Measurements from ENCODE around the gene CASP2.
A peak's percentile ranks its signal among the peaks of the same experiment; 100 is the strongest.

The CASP2 gene

DNA sequence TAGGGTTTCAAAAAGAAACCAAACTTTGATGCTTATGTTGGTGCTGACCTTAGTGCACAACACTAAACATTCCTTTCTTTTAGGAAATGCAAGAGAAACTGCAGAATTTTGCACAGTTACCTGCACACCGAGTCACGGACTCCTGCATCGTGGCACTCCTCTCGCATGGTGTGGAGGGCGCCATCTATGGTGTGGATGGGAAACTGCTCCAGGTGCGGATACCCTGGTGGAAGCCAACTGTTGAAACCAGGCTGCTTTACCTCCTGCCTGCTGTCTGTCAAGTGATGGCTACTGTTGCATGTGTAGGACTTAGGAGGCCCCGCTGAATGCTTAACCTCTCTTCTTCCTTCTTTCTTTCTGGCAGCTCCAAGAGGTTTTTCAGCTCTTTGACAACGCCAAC, 11.7 kb downstream of the CASP2 start:
- no peak overlapping the region for H3K4me3 ChIP-seq (ENCODE audit: low read depth, low read length)
- DNase-seq (ENCODE audit: low read depth): no peak
- TF ChIP-seq CTCF (IDR thresholded peaks at IDR 0.05; ENCODE audit: control insufficient read depth, extremely low read depth, insufficient read depth): peak; percentile 45; the same call in 1 of the 2 replicates

DNA sequence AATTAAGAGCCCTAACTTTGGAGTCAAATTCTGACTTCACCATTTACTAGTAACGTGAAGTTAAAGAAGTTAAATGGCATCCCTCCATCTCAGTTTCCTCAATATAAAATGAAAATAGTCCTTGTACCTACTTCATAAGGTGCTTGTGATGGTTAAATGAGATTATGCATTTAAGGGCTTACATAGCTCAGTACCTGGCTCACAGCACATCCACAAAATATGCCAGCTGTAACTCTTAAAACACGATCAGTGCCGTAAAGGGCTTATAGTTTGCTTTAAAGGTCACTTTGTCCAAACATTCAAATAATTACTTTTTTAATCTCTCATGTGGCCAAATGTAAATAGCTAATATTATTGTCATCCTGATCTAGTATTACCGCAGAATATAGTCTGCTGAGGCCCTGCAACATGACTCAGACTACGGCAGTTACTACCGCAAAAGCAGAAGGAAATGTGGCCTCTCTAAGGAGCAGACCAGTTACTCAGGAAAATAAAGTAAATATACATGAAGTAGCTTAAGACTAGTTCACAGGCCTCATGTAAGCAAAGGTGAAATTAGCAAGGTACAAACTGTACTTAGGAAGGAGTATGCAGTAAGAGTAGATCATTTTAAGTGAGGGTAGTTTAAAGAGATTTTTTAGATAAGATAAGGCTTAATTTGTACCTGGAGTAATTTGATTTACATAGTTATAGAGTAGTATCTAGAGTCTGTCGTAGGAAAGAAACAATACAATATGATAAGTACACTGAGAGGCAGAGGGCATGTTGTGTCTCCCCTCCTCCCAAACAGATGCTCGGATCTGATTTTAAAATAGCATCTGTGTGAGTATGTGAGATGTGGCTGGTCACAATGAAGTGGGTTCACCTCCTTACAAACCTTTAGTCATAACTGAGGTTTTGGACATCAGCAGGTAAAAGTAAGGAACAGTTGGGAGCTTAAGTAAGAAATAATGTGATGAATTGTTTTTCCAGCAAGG, 13.1 kb downstream of the CASP2 start:
- DNase-seq (ENCODE audit: low read depth): peak; percentile 85
- H3K4me3 ChIP-seq (ENCODE audit: low read depth, low read length): no peak overlapping the region; the same call in 1 of the 2 replicates
- no peak for TF ChIP-seq CTCF (IDR thresholded peaks at IDR 0.05; ENCODE audit: control insufficient read depth, extremely low read depth, insufficient read depth)

DNA sequence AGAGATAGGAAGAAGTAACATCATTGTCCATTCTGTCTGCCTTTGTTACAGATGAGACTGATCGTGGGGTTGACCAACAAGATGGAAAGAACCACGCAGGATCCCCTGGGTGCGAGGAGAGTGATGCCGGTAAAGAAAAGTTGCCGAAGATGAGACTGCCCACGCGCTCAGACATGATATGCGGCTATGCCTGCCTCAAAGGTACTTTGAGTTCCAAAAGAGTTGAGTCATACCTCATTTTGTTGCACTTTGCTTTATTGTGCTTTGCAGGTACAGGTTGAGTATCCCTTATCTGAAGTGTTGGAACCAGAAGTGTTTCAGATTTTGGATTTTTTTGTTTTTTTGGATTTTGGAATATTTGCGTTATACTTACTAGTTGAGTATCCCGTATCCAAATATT, 15.6 kb downstream of the CASP2 start:
- H3K4me3 ChIP-seq (ENCODE audit: low read depth, low read length): no peak overlapping the region
- no peak for DNase-seq (ENCODE audit: low read depth)
- no peak for TF ChIP-seq CTCF (IDR thresholded peaks at IDR 0.05; ENCODE audit: control insufficient read depth, extremely low read depth, insufficient read depth)

DNA sequence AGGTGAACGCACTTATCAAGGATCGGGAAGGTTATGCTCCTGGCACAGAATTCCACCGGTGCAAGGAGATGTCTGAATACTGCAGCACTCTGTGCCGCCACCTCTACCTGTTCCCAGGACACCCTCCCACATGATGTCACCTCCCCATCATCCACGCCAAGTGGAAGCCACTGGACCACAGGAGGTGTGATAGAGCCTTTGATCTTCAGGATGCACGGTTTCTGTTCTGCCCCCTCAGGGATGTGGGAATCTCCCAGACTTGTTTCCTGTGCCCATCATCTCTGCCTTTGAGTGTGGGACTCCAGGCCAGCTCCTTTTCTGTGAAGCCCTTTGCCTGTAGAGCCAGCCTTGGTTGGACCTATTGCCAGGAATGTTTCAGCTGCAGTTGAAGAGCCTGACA, 16.8 kb downstream of the CASP2 start:
- no peak overlapping the region for H3K4me3 ChIP-seq (ENCODE audit: low read depth, low read length)
- no peak for DNase-seq (ENCODE audit: low read depth)
- TF ChIP-seq CTCF (IDR thresholded peaks at IDR 0.05; ENCODE audit: control insufficient read depth, extremely low read depth, insufficient read depth): no peak

- H3K4me3 ChIP-seq (ENCODE audit: low read depth, low read length): no peak overlapping the region
- peak; percentile 91 for DNase-seq (ENCODE audit: low read depth)
- TF ChIP-seq CTCF (IDR thresholded peaks at IDR 0.05; ENCODE audit: control insufficient read depth, extremely low read depth, insufficient read depth): peak; percentile 98
These were observed 17.4 kb downstream of the CASP2 start for GRCh38 chr7:143305423-143306070.

DNA sequence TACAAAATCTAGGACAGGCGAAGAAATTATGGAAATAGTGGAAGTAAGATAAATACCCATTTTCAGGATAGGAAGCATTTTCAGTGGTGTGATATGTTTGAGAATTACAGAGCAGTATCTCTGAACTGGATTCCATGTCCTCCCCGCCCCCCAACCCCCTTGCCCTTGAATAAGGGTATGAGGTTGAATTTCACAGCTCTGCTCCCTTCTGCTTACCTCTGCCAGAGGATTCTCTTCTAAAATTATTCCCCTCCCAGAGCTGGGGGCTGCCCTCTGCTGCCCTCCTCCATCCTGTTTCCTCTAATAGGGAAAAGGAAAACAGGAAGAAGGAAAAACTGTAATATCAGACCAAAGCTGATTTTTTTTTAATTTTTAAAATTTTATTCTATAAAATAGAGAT, 20.5 kb downstream of the CASP2 start:
- TF ChIP-seq CTCF (IDR thresholded peaks at IDR 0.05; ENCODE audit: control insufficient read depth, extremely low read depth, insufficient read depth): no peak
- DNase-seq (ENCODE audit: low read depth): no peak

More for the DNA sequence above, 20.5 kb downstream of the CASP2 start:
- no peak overlapping the region for H3K4me3 ChIP-seq (ENCODE audit: low read depth, low read length)
